ENCODE results near the gene EEF1AKMT3.

EEF1AKMT3 gene

DNA sequence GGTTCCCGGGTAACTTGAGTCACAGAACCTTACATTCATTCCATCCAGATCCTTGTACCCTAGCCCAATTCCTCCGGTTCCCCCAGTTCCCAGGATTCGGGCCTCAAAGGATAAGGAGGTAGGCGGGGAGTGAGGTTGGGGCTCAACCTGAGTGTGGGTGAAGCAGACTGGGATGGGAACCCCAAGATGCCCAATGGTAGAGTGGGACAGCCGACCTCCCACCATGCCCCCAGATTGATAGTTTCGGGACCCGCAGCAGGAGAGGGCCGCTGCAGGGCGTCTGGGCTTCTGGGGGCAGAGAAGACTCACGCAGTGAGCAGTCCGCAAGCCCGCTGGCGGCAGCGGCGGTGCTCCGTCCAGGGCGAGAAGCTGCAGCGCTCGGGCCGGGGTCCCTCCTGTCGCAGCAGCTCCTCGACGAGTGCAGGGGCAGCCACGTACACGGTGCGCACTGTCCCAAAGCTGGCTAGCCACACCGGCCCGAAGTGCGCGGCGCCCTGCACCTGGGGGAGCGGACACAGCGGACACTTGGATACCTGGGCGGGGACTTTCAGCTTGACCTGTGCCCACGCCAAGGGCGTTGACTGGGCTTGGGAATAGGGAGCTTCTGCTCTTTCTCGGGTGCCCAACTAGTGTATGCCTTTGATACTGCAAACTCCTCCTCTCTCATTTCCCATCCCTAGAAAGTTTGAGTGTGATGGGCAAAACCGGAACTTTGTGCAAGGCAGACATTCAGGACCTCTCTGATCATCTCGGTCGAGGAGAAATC, 6.5 kb upstream of the EEF1AKMT3 start:
- no peak for DNase-seq (ENCODE audit: extremely low read depth, low read depth)
- peak overlapping the region; percentile 32 for H3K4me3 ChIP-seq (replicated peaks; ENCODE audit: low read depth, low read length)
- TF ChIP-seq, protein P1, sequence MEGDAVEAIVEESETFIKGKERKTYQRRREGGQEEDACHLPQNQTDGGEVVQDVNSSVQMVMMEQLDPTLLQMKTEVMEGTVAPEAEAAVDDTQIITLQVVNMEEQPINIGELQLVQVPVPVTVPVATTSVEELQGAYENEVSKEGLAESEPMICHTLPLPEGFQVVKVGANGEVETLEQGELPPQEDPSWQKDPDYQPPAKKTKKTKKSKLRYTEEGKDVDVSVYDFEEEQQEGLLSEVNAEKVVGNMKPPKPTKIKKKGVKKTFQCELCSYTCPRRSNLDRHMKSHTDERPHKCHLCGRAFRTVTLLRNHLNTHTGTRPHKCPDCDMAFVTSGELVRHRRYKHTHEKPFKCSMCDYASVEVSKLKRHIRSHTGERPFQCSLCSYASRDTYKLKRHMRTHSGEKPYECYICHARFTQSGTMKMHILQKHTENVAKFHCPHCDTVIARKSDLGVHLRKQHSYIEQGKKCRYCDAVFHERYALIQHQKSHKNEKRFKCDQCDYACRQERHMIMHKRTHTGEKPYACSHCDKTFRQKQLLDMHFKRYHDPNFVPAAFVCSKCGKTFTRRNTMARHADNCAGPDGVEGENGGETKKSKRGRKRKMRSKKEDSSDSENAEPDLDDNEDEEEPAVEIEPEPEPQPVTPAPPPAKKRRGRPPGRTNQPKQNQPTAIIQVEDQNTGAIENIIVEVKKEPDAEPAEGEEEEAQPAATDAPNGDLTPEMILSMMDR (IDR thresholded peaks at IDR 0.05; ENCODE audit: low read depth, low read length, missing control alignments): no peak

DNA sequence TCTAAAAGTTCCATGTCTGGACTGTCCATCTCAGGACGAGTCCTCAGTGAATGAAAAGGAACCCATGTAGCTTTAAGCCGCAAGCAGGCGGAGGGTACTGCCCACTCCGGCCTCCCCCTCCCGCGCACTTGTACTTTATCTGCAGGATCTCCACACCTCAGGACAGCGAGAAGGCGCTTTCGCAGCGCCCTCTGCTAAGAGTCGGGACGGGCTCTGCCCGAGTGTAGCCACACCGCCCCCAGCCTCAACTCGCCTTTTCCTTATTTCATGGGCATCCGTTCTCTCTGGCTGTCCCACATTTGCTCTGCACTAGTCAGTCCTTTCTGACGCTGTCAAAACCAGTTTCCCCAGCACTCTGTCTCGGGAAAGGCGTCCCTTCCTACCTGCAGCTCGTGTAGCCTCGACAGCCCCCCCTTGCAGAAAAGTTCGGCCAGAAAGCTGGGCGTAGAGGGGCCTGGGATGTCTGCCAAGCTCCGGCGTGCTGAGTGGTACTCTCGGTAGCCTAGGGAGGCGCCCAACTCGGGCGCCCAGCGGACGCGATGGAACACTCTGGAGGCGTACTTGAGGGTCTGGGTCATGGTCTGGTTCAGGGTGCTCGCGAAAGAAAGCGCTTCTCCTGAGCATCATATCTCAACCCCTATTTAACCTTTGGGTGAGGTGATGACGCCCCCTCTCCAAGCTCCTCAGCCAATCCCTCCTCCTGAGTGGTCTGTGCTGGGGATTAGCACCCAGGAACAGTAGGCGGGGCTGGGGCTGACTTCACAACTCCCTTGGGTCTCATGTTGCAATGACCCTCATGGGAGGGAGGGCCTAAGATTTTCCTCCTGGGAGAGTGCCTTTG, 5.7 kb upstream of the EEF1AKMT3 start, which contains the start of gene CYP27B1:
TSS of gene CYP27B1 (minus strand) at position 615 of the 841 bp plus-strand sequence. CDS start at position 578, 37 bp downstream.
- DNase-seq (ENCODE audit: extremely low read depth, low read depth): no peak
- TF ChIP-seq, protein P1 (IDR thresholded peaks at IDR 0.05; ENCODE audit: low read depth, low read length, missing control alignments): no peak
- peak within 1 kb of the TSS; percentile 32 for H3K4me3 ChIP-seq (replicated peaks; ENCODE audit: low read depth, low read length)

DNA sequence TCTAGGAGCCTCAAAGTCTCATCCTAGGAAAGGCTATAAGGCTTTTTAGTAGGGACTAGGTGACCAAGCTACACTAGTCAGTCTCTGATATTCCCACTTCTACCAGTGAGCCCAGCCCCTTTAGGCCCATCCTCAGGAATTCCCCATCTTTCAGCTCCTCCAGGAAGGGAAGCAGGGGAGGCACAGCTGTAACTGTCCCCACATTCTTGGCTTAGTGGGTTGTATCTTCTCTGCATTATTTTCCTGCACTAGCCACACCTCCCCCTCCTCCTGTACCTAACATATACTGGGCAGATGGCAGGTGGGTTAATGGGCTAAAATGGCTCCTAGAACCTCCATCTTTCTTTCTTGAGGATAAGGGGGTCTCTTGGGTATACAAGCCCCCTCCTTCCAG, 5.1 kb upstream of the EEF1AKMT3 start:
- DNase-seq (ENCODE audit: extremely low read depth, low read depth): no peak
- H3K4me3 ChIP-seq (replicated peaks; ENCODE audit: low read depth, low read length): no peak overlapping the region
- TF ChIP-seq, protein P1 (IDR thresholded peaks at IDR 0.05; ENCODE audit: low read depth, low read length, missing control alignments): no peak

DNA sequence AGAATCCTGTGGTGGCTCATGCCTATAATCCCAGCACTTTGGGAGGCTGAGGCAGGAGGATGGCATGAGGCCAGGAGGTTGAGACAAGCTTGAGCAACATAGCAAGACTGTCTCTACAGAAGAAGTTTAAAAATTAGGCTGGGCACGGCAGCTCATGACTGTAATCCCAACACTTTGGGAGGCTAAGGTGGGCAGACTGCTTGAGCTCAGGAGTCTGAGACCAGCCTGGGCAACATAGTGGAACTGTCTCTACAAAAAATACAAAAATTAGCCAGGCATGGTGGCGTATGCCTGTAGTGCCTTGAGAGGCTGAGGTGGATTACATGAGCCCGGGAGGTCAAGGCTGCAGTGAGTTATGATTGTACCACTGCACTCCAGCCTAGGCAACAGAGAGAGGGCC, 4.5 kb upstream of the EEF1AKMT3 start:
- no peak overlapping the region for H3K4me3 ChIP-seq (replicated peaks; ENCODE audit: low read depth, low read length)
- no peak for DNase-seq (ENCODE audit: extremely low read depth, low read depth)
- TF ChIP-seq, protein P1 (IDR thresholded peaks at IDR 0.05; ENCODE audit: low read depth, low read length, missing control alignments): no peak

DNA sequence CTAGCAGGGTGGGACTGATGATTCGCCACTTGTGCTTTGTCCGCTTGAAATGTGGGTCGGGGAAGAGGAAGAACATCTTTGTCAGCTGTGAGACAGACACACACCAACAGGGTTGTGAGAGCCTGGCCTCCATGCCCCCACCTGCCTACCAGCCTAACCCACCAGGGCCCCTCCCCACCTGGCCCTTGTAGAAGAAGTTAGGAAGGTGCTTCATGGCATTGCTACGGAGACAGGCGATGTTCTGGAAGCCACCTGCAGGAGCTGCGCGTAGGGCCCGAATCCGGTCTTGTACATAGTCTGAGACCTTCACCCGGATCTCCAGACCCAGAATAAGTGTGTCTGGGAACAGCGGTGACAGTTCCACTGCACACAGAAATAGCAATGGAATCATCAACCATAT, 2.8 kb upstream of the EEF1AKMT3 start:
- H3K4me3 ChIP-seq (replicated peaks; ENCODE audit: low read depth, low read length): no peak overlapping the region
- TF ChIP-seq, protein P1 (IDR thresholded peaks at IDR 0.05; ENCODE audit: low read depth, low read length, missing control alignments): no peak
- DNase-seq (ENCODE audit: extremely low read depth, low read depth): no peak

GRCh38 chr12:57770734-57771133, 1.7 kb upstream of the EEF1AKMT3 start:
- TF ChIP-seq, protein P1 (IDR thresholded peaks at IDR 0.05; ENCODE audit: low read depth, low read length, missing control alignments): no peak
- DNase-seq (ENCODE audit: extremely low read depth, low read depth): no peak
- H3K4me3 ChIP-seq (replicated peaks; ENCODE audit: low read depth, low read length): peak overlapping the region; percentile 93

Measured in HFF-Myc (cell line).